ENCODE results near the gene CHMP2A.

GRCh38 chr19:58554494-58555368, at the start of gene CHMP2A:
- TF ChIP-seq CTCF (IDR thresholded peaks at IDR 0.05; ENCODE audit: poor library complexity) (no peak), EZH2 (IDR thresholded peaks at IDR 0.05; ENCODE audit: borderline replicate concordance) (no peak)

Data from hepatocyte (in vitro differentiated cells).